IMR-90 (cell line): ENCODE measurements around the gene CDX1.

Experiments
- CTCF ChIP-seq: conservative IDR thresholded peaks from 2 replicates; pipeline ENCODE4 v1.5.1; 2012; ENCODE audit warnings: mild to moderate bottlenecking, low read depth, low read length, improper control_type of control experiment
- MAFK ChIP-seq: IDR thresholded peaks from 2 replicates; pipeline ENCODE4 v1.6.1; 2012; ENCODE audit warnings: low read depth, low read length, improper control_type of control experiment
- POLR2A ChIP-seq: IDR thresholded peaks from 2 replicates; pipeline ENCODE4 v1.6.1; 2012; ENCODE audit warnings: mild to moderate bottlenecking, low read depth, low read length
- RAD21 ChIP-seq: IDR thresholded peaks from 2 replicates; pipeline ENCODE4 v1.6.1; 2012; ENCODE audit warnings: low read length, improper control_type of control experiment
- RFX5 ChIP-seq: IDR thresholded peaks from 2 replicates; pipeline ENCODE4 v1.8.0; 2012; ENCODE audit warnings: low read depth, mild to moderate bottlenecking, low read length, moderate library complexity

DNA sequence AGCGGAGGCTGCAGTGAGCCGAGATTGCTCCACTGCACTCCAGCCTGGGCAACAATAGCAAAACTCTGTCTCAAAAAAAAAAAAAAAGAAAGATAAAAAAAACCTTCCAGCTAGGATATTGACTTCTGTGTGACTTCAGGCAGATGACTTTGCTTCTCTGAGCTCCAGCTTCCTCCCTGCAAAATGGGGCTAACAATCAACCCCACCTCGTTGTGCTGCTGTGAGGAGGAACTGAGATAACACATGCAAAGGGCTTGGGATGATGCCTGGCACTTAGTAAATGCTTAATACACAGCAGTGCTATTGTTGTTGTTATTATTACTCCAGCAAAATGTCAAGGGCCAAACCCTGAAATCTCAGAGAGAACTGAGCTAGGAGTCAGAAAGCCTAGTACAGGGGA, 3.5 kb upstream of the CDX1 start:
- TF ChIP-seq POLR2A = no peak
- no peak for TF ChIP-seq RAD21
- no peak for TF ChIP-seq CTCF
- TF ChIP-seq MAFK = no peak
- no peak for TF ChIP-seq RFX5
